IPS-18a (cell line): ENCODE data around the gene NRP2.

Experiments used
- H3K27ac ChIP-seq: one replicate; pipeline ENCODE4 v1.5.1; 2013; ENCODE audit warnings: low read length
- H3K27me3 ChIP-seq: one replicate; pipeline ENCODE4 v1.6.1; 2013; ENCODE audit warnings: mild to moderate bottlenecking, low read length; ENCODE audit not compliant: control insufficient read depth, insufficient read depth
- H3K36me3 ChIP-seq: one replicate; pipeline ENCODE4 v1.6.1; 2013; ENCODE audit warnings: low read depth, low read length; ENCODE audit not compliant: control insufficient read depth
- H3K4me1 ChIP-seq: one replicate; pipeline ENCODE4 v1.6.1; 2013; ENCODE audit warnings: low read depth, low read length; ENCODE audit not compliant: control insufficient read depth
- H3K4me3 ChIP-seq: one replicate; pipeline ENCODE4 v1.5.1; 2013; ENCODE audit warnings: low read length
- H3K9ac ChIP-seq: one replicate; pipeline ENCODE4 v1.6.1; 2013; ENCODE audit warnings: mild to moderate bottlenecking, low read length, moderate library complexity
- H3K9me3 ChIP-seq: one replicate; pipeline ENCODE4 v1.6.1; 2013; ENCODE audit warnings: low read depth, low read length; ENCODE audit not compliant: control insufficient read depth

Gene NRP2

GRCh38 chr2:205754924-205755321 is 72.6 kb downstream of the NRP2 start:
- Histone ChIP-seq H3K27me3 (no peaks in the 10 kb centered on the region), H3K4me3 (no peak overlapping the region), H3K9me3 (no peaks in the 10 kb centered on the region), H3K9ac (no peak overlapping the region), H3K36me3 (peaks cover 15% of the 10 kb centered on the region), H3K27ac (no peak overlapping the region), H3K4me1 (no peaks in the 10 kb centered on the region)

DNA sequence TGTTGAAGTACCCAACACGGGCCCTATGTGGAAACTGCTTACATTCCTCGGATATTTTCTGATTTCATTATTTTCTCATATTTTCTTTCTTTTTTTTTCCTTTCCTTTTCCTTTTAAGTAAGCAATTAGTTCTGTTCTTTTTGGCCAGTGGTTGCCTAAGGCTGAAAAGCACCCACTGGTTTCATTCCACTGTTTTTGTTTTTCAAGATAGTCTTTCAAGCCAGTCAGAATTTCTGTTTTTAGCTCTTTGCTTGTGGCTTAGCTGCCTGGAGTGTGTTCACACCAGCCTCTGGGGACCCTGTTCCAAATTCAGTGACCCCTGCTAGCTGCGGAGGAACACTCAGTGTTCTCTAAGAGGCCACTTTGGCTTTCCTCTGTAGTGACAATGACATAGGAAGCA is 73.6 kb downstream of the NRP2 start:
- Histone ChIP-seq H3K27ac (no peak overlapping the region), H3K27me3 (no peaks in the 10 kb centered on the region), H3K9me3 (no peaks in the 10 kb centered on the region), H3K4me3 (no peak overlapping the region), H3K4me1 (no peaks in the 10 kb centered on the region), H3K36me3 (peaks cover 16% of the 10 kb centered on the region), H3K9ac (no peak overlapping the region)

- Histone ChIP-seq H3K27ac (no peak overlapping the region), H3K4me1 (no peaks in the 10 kb centered on the region), H3K27me3 (peaks cover under 1% of the 10 kb centered on the region), H3K9me3 (no peaks in the 10 kb centered on the region), H3K9ac (no peak overlapping the region), H3K36me3 (peaks cover 16% of the 10 kb centered on the region), H3K4me3 (no peak overlapping the region)
These were observed 75.0 kb downstream of the NRP2 start for GRCh38 chr2:205757271-205757670.

GRCh38 chr2:205758051-205758450 is 75.8 kb downstream of the NRP2 start:
- no peak overlapping the region for H3K27ac ChIP-seq

DNA sequence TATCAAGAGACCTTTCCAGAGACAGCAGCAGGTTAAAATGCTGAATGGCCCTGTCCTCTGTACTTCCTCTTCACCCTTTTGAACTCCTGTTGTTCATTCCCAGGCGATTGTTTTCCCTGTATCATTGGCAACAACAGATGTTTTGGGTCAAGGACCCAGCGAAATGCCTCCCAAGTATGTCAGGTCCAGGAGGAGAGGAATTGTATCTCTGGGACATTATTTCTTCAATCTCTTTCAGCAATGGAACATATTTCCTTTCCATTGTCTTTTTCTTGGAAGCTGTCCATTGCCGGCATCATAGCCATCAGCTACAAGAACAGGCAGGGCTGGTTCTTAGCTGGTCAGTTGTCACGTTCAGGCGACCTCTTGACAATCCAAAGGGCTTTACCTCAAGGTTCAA is 76.2 kb downstream of the NRP2 start:
- peaks cover 7% of the 10 kb centered on the region for H3K4me1 ChIP-seq

More at GRCh38 chr2:205758051-205758450, 75.8 kb downstream of the NRP2 start:
- H3K36me3 ChIP-seq = peaks cover 11% of the 10 kb centered on the region
- peaks cover 3% of the 10 kb centered on the region for H3K4me1 ChIP-seq
- peaks cover 7% of the 10 kb centered on the region for H3K27me3 ChIP-seq
- no peak overlapping the region for H3K9ac ChIP-seq
- H3K9me3 ChIP-seq = no peaks in the 10 kb centered on the region
- H3K4me3 ChIP-seq = no peak overlapping the region

GRCh38 chr2:205759257-205759656 is 77.0 kb downstream of the NRP2 start:
- H3K4me3 ChIP-seq = no peak overlapping the region
- H3K4me1 ChIP-seq = peaks cover 12% of the 10 kb centered on the region
- peaks cover 6% of the 10 kb centered on the region for H3K36me3 ChIP-seq
- peaks cover 7% of the 10 kb centered on the region for H3K27me3 ChIP-seq
- no peaks in the 10 kb centered on the region for H3K9me3 ChIP-seq
- H3K9ac ChIP-seq = no peak overlapping the region
- H3K27ac ChIP-seq = no peak overlapping the region

More for the DNA sequence above, 76.2 kb downstream of the NRP2 start:
- Histone ChIP-seq H3K4me3 (no peak overlapping the region), H3K36me3 (peaks cover 9% of the 10 kb centered on the region), H3K27me3 (peaks cover 7% of the 10 kb centered on the region), H3K9me3 (no peaks in the 10 kb centered on the region), H3K27ac (no peak overlapping the region), H3K9ac (no peak overlapping the region)

- no peaks in the 10 kb centered on the region for H3K9me3 ChIP-seq
- H3K27ac ChIP-seq = no peak overlapping the region
- peaks cover 17% of the 10 kb centered on the region for H3K4me1 ChIP-seq
- peaks cover 7% of the 10 kb centered on the region for H3K27me3 ChIP-seq
- no peak overlapping the region for H3K9ac ChIP-seq
- no peak overlapping the region for H3K4me3 ChIP-seq
- peaks cover 6% of the 10 kb centered on the region for H3K36me3 ChIP-seq
These were observed 77.4 kb downstream of the NRP2 start for GRCh38 chr2:205759732-205760131.

DNA sequence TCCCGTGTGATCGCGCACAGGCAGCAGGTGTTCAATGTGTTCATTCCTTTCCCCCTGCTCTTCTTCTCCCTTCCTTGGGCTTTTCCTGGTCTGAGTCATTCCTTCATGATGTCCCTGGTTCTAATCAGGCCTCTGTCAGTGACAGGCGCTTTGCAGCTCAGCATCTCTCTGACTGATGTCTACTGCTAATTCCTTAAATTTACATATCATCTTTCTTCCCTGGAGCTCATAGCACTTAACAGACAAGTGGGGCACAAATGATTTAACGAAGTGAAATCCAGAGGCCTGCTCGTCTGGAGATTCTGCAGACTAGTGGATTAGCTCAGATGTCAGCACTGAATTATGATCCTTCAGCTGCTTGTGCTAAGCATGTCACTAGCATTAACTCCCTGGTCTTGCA is 77.9 kb downstream of the NRP2 start:
- peaks cover 7% of the 10 kb centered on the region for H3K27me3 ChIP-seq
- H3K4me1 ChIP-seq = peaks cover 21% of the 10 kb centered on the region
- no peak overlapping the region for H3K27ac ChIP-seq
- H3K4me3 ChIP-seq = no peak overlapping the region
- H3K9ac ChIP-seq = no peak overlapping the region
- no peaks in the 10 kb centered on the region for H3K9me3 ChIP-seq
- H3K36me3 ChIP-seq = peaks cover 9% of the 10 kb centered on the region

DNA sequence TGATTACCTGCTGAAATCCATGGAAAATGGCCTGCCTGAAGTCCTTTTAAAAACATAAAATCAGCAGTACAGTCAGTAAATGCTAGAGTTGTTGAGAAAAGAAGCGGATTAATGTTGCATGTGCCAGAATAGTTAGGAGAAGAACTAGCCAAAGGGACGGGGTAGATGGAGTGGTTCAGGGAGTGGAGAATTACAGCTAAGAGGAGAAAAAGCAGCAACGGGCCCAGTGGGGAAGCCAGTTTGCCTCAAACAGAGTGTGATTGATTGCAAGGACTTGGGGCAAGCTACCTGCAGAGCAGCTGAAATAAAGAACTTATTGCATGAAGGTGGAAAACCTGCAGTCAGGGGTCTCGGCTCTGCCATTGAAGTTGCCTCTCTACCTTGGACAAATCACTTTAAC is 79.1 kb downstream of the NRP2 start:
- H3K27me3 ChIP-seq = peaks cover 7% of the 10 kb centered on the region
- no peak overlapping the region for H3K9ac ChIP-seq
- no peak overlapping the region for H3K4me3 ChIP-seq
- H3K27ac ChIP-seq = no peak overlapping the region
- H3K36me3 ChIP-seq = peaks cover 18% of the 10 kb centered on the region
- H3K9me3 ChIP-seq = no peaks in the 10 kb centered on the region
- H3K4me1 ChIP-seq = peaks cover 25% of the 10 kb centered on the region

GRCh38 chr2:205762881-205763280 is 80.6 kb downstream of the NRP2 start:
- Histone ChIP-seq H3K36me3 (peaks cover 24% of the 10 kb centered on the region), H3K4me1 (peaks cover 27% of the 10 kb centered on the region), H3K9ac (peak overlapping the region; percentile 71), H3K27ac (no peak overlapping the region), H3K4me3 (no peak overlapping the region), H3K9me3 (no peaks in the 10 kb centered on the region), H3K27me3 (peaks cover 7% of the 10 kb centered on the region)

DNA sequence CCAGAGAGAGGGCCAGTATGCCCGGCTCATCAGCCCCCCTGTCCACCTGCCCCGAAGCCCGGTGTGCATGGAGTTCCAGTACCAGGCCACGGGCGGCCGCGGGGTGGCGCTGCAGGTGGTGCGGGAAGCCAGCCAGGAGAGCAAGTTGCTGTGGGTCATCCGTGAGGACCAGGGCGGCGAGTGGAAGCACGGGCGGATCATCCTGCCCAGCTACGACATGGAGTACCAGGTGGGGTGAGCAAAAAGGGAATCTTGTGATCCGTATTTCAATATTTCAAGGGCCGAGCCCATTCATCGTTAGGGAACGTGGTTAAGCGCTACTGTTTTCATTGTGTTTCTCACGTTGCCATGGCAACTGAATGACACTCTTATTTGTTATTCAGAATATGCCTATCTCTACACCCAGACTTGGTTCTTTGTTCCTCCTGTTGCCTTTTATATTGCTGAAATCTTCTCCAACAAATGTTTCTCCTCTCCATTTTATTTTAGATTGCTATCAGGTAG is 81.5 kb downstream of the NRP2 start:
- H3K36me3 ChIP-seq = peaks cover 32% of the 10 kb centered on the region
- H3K27me3 ChIP-seq = peaks cover 7% of the 10 kb centered on the region
- H3K27ac ChIP-seq = peak overlapping the region; percentile 60
- H3K9ac ChIP-seq = peak overlapping the region; percentile 71
- H3K9me3 ChIP-seq = no peaks in the 10 kb centered on the region
- H3K4me3 ChIP-seq = peak overlapping the region; percentile 44
- H3K4me1 ChIP-seq = peaks cover 27% of the 10 kb centered on the region

GRCh38 chr2:205764270-205764746 is 82.0 kb downstream of the NRP2 start:
- H3K27me3 ChIP-seq = peaks cover 7% of the 10 kb centered on the region
- H3K36me3 ChIP-seq = peaks cover 34% of the 10 kb centered on the region
- peak overlapping the region; percentile 44 for H3K4me3 ChIP-seq
- H3K4me1 ChIP-seq = peaks cover 27% of the 10 kb centered on the region
- peak overlapping the region; percentile 71 for H3K9ac ChIP-seq
- H3K9me3 ChIP-seq = no peaks in the 10 kb centered on the region
- H3K27ac ChIP-seq = peak overlapping the region; percentile 60
